Measurements from ENCODE around the gene BBIP1. TPM values are rescaled to one million over a fixed set of nuclear protein-coding genes. Genes with fewer than 3 reads are reported as not detected.

Gene BBIP1
- total RNA-seq, 1 donor from 2014 or later, result 37.1 TPM

Other genes starting within 250 kb of the BBIP1 start
- gene PDCD4, start 47.3 kb downstream of the BBIP1 start, total RNA-seq, result 27.3 and 93.2 TPM in 2 replicates
- 63.4 and 79.0 TPM in 2 replicates for gene SHOC2, start 424 bp upstream of the BBIP1 start, total RNA-seq
- 0.15 TPM in 1 of 2 replicates, not detected in the other for gene ADRA2A, start 157.8 kb upstream of the BBIP1 start, total RNA-seq

Measured in renal cortical epithelial cell (primary cell).